Keratinocyte (primary cell): ENCODE data around the gene SF3A2. TPM values are rescaled to one million over a fixed set of nuclear protein-coding genes. Genes with fewer than 3 reads are reported as not detected.
A peak's percentile ranks its signal among the peaks of the same experiment; 100 is the strongest.

Experiments
- DNase-seq: peaks from one replicate; pipeline ENCODE4 v3.0.0-alpha.2; 2011; ENCODE audit warnings: low read depth, missing footprints, low spot score
- FAIRE-seq: peaks from 2 replicates; lab custom pipeline; 2011; peaks lifted over from hg19 to GRCh38; lab: Jason Lieb, UNC
- H2AFZ ChIP-seq: 2 replicates; pipeline ENCODE4 v1.6.0; 2012; ENCODE audit warnings: low read length, control low read depth, inconsistent platforms; ENCODE audit not compliant: control insufficient read depth
- H3K27ac ChIP-seq: 2 replicates; pipeline ENCODE4 v1.5.1; 2011; ENCODE audit warnings: low read length; ENCODE audit not compliant: control insufficient read depth, insufficient read depth
- H3K27me3 ChIP-seq: 3 replicates; pipeline ENCODE4 v1.6.0; 2011; ENCODE audit warnings: low read length; ENCODE audit not compliant: control insufficient read depth, insufficient read depth; ENCODE audit errors: extremely low read depth
- H3K36me3 ChIP-seq, 2 experiments: 2 replicates in 1 of 2; 3 replicates in 1 of 2; pipeline ENCODE4 v1.5.1; 2011; ENCODE audit warnings: low read length in 2 of 2, mild to moderate bottlenecking in 1 of 2; ENCODE audit not compliant: control insufficient read depth in 2 of 2, insufficient read depth in 2 of 2; ENCODE audit errors: extremely low read depth in 1 of 2
- H3K4me1 ChIP-seq: 3 replicates; pipeline ENCODE4 v1.5.1; 2011; ENCODE audit warnings: low read length; ENCODE audit not compliant: control insufficient read depth, insufficient read depth; ENCODE audit errors: extremely low read depth
- H3K4me2 ChIP-seq: 3 replicates; pipeline ENCODE4 v1.6.0; 2011; ENCODE audit warnings: low read depth, low read length; ENCODE audit not compliant: control insufficient read depth, insufficient read depth; ENCODE audit errors: extremely low read depth
- H3K4me3 ChIP-seq, 3 experiments: fragments of 200-600 bp in 1 of 3; sonication (generic) in 1 of 3; 2 replicates in 2 of 3; 3 replicates in 1 of 3; pipeline ENCODE4 v1.5.1; 2011 to 2016; ENCODE audit warnings: low read length in 3 of 3, mild to moderate bottlenecking in 3 of 3, control low read depth in 2 of 3, inconsistent platforms in 1 of 3, low read depth in 1 of 3, mixed read lengths in 1 of 3, mixed run types in 1 of 3, moderate library complexity in 1 of 3; ENCODE audit not compliant: control insufficient read depth in 2 of 3, insufficient read depth in 2 of 3; ENCODE audit errors: extremely low read depth in 1 of 3
- H3K79me2 ChIP-seq: 2 replicates; pipeline ENCODE4 v1.6.0; 2012; ENCODE audit warnings: low read length; ENCODE audit not compliant: control insufficient read depth, insufficient read depth
- H3K9ac ChIP-seq: 3 replicates; pipeline ENCODE4 v1.6.0; 2011; ENCODE audit warnings: low read length; ENCODE audit not compliant: control insufficient read depth, insufficient read depth; ENCODE audit errors: extremely low read depth
- H3K9me1 ChIP-seq: 3 replicates; pipeline ENCODE4 v1.6.0; 2011; ENCODE audit warnings: low read length; ENCODE audit not compliant: control insufficient read depth, insufficient read depth; ENCODE audit errors: extremely low read depth
- H3K9me3 ChIP-seq: 2 replicates; pipeline ENCODE4 v1.5.1; 2012; ENCODE audit warnings: low read depth, low read length; ENCODE audit not compliant: control insufficient read depth
- H4K20me1 ChIP-seq: 3 replicates; pipeline ENCODE4 v1.6.0; 2011; ENCODE audit warnings: low read length; ENCODE audit not compliant: control insufficient read depth, insufficient read depth; ENCODE audit errors: extremely low read depth
- CTCF ChIP-seq, 3 experiments: IDR thresholded peaks in 1 of 3; conservative IDR thresholded peaks in 1 of 3; optimal IDR thresholded peaks in 1 of 3; 2 replicates in 2 of 3; 3 replicates in 1 of 3; pipeline versions ENCODE3 to v1.5.1; 2011; ENCODE audit warnings: low read length in 3 of 3, mild to moderate bottlenecking in 3 of 3, moderate library complexity in 2 of 3, control low read depth in 1 of 3, inconsistent platforms in 1 of 3; ENCODE audit not compliant: insufficient read depth in 2 of 3; ENCODE audit errors: extremely low read depth in 1 of 3
- EZH2 ChIP-seq: IDR thresholded peaks from one replicate; pipeline ENCODE4 v1.6.1; 2012; ENCODE audit warnings: inconsistent platforms, mild to moderate bottlenecking, low read length, moderate library complexity
- dilution Hi-C: fragments of 300-500 bp; cut with MboI; formaldehyde crosslinking; loops from one replicate; pipeline ENCODE4 v1.7.0; 2020; ENCODE audit warnings: low sequenced_read_pairs; ENCODE audit not compliant: extremely low pct_ligation_motif_present
- polyA plus RNA-seq, 5 experiments: library from polyadenylated mRNA; depleted of rRNA in 3 of 5; stranded (reverse) in 3 of 5; stranded (forward) in 1 of 5; unstranded in 1 of 5; fragments of >200 nt; gene quantifications; 1 replicate in 1 of 5; 2 replicates in 3 of 5; 3 replicates in 1 of 5; pipeline versions ENCODE4 v1.2.1 to v1.2.3, GENCODE V29; 2011 to 2012; ENCODE audit warnings: missing spikeins in 2 of 5, low read depth in 1 of 5, low replicate concordance in 1 of 5

The SF3A2 gene
- polyA plus RNA-seq, 1 donor (not counting 4 experiments of a cell fraction or from before 2014, with no cell fraction given), result 4.7 TPM

- peak; percentile 68 for DNase-seq
These were observed 35.0 kb upstream of the SF3A2 start for GRCh38 chr19:2201473-2202148.

GRCh38 chr19:2202366-2202765 lies 34.3 kb upstream of the SF3A2 start:
- Histone ChIP-seq H2AFZ (no peak overlapping the region), H4K20me1 (peaks cover 3% of the 10 kb centered on the region), H3K4me1 (peaks cover 32% of the 10 kb centered on the region), H3K9ac (no peak overlapping the region), H3K4me3 (no peak overlapping the region), H3K27me3 (no peaks in the 10 kb centered on the region), H3K9me3 (no peaks in the 10 kb centered on the region), H3K9me1 (no peaks in the 10 kb centered on the region), H3K4me2 (no peak overlapping the region), H3K27ac (no peak overlapping the region), H3K36me3 (peaks cover 13 to 26% of the 10 kb centered on the region in 2 experiments), H3K79me2 (peaks cover 15% of the 10 kb centered on the region)
- dilution Hi-C loops, result no loop called here
- DNase-seq, result no peak
- FAIRE-seq, result no peak
- TF ChIP-seq CTCF (optimal IDR thresholded peaks at IDR 0.05 in 1 of 3, IDR thresholded peaks at IDR 0.05 in 1 of 3, conservative IDR thresholded peaks at IDR 0.05 in 1 of 3; ENCODE audit: extremely low read depth in 1 of 3, insufficient read depth in 2 of 3, low read length in 3 of 3), result no peak
- no peak for TF ChIP-seq EZH2

More at GRCh38 chr19:2201473-2202148, 35.0 kb upstream of the SF3A2 start:
- Histone ChIP-seq H3K36me3 (peaks cover 6 to 27% of the 10 kb centered on the region in 2 experiments), H4K20me1 (peaks cover 3% of the 10 kb centered on the region), H3K27ac (no peak overlapping the region), H3K9me1 (no peaks in the 10 kb centered on the region), H3K9ac (no peak overlapping the region), H3K4me2 (peak overlapping the region; percentile 27), H3K4me1 (peaks cover 32% of the 10 kb centered on the region), H3K9me3 (no peaks in the 10 kb centered on the region), H2AFZ (no peak overlapping the region), H3K27me3 (no peaks in the 10 kb centered on the region), H3K4me3 (no peak overlapping the region), H3K79me2 (peaks cover 20% of the 10 kb centered on the region)
- dilution Hi-C loops, result no loop called here
- TF ChIP-seq CTCF (optimal IDR thresholded peaks at IDR 0.05 in 1 of 3, IDR thresholded peaks at IDR 0.05 in 1 of 3, conservative IDR thresholded peaks at IDR 0.05 in 1 of 3; ENCODE audit: extremely low read depth in 1 of 3, insufficient read depth in 2 of 3, low read length in 3 of 3) (no peak), EZH2 (no peak)
- peak; percentile 79 for FAIRE-seq
